ENCODE measurements around the gene KCNE3. TPM values are rescaled to one million over a fixed set of nuclear protein-coding genes. Genes with fewer than 3 reads are reported as not detected.

The KCNE3 gene
- total and polyA plus RNA-seq, 10 of the 15 experiments (the other 5 are each of a cell fraction or from before 2014, with no cell fraction given): not detected

- no peak overlapping the region for H3K4me2 ChIP-seq (ENCODE audit: control insufficient read depth, insufficient read depth)
- in situ Hi-C loops (cut with MboI): no loop called here
- BruUV-seq (replicated peaks): no TSS peak
- H3K79me2 ChIP-seq (ENCODE audit: control insufficient read depth, insufficient read depth, low read length): no peaks in the 10 kb centered on the region
- RAD21 ChIA-PET (ENCODE audit: unreplicated experiment): interaction anchor here (0.7 to 1.5 kb wide), 2 partner anchors 10 to 41 kb away, joined by 3 read pairs; no protein-coding TSS in a partner anchor
- CTCF ChIA-PET: interaction anchor here (0.6 to 3.4 kb wide), 3 partner anchors 42 to 323 kb away, joined by 3 to 11 read pairs (median 11); no protein-coding TSS in a partner anchor
- SMC1A ChIA-PET (ENCODE audit: uncharacterized antibody, unreplicated experiment): no interaction called here
- WGBS (ENCODE audit: insufficient coverage, insufficient replicate concordance, low lambda C conversion rate, missing lambda C conversion rate): 93% methylated on average over 1 of the region's 1 CpG
- DNase-seq (ENCODE audit: low read depth, low spot score) (no peak), FAIRE-seq (no peak), ATAC-seq (no peak)
- H4K20me1 ChIP-seq (ENCODE audit: control insufficient read depth, insufficient read depth): no peaks in the 10 kb centered on the region
- POLR2A ChIA-PET: interaction anchor here (0.6 to 1.2 kb wide), 2 partner anchors 71 to 76 kb away, joined by 4 read pairs; no protein-coding TSS in a partner anchor
- no peak overlapping the region for H3K9ac ChIP-seq (ENCODE audit: control insufficient read depth, insufficient read depth, low read length)
- no peaks in the 10 kb centered on the region for H3K36me3 ChIP-seq (ENCODE audit: control insufficient read depth in 2 of 2, insufficient read depth in 2 of 2, low read length in 1 of 2)
- no peak overlapping the region for H3K4me3 ChIP-seq
- no peak overlapping the region for H3K27ac ChIP-seq (ENCODE audit: control insufficient read depth, insufficient read depth)
- no peak overlapping the region for H2AFZ ChIP-seq (ENCODE audit: control insufficient read depth, low read depth, low read length)
- H3K4me1 ChIP-seq (ENCODE audit: control insufficient read depth, insufficient read depth, low read length): no peaks in the 10 kb centered on the region; the same call in 1 of the 2 replicates
- intact Hi-C loops (cut with micrococcal nuclease; ENCODE audit: unreplicated experiment): no loop called here
- H3K9me3 ChIP-seq (replicated peaks; ENCODE audit: control insufficient read depth, insufficient read depth, low read length): no peaks in the 10 kb centered on the region
- H3K27me3 ChIP-seq (replicated peaks in 1 of 2; ENCODE audit: control insufficient read depth in 2 of 2, insufficient read depth in 2 of 2, low read length in 1 of 2): no peaks in the 10 kb centered on the region; a peak in 1 of 4 replicates
- TF ChIP-seq NFIC (IDR thresholded peaks at IDR 0.05; ENCODE audit: low read depth, low read length): no peak
- TF ChIP-seq E2F8 (IDR thresholded peaks at IDR 0.05; ENCODE audit: low read depth, partially characterized antibody): no peak
- TF ChIP-seq FOXM1 (IDR thresholded peaks at IDR 0.05; ENCODE audit: low read depth, low read length): no peak
- no peak for TF ChIP-seq SUPT20H (IDR thresholded peaks at IDR 0.05; ENCODE audit: borderline replicate concordance, control insufficient read depth, low read depth, low read length)
- TF ChIP-seq ZSCAN29 (IDR thresholded peaks at IDR 0.05): no peak
- no peak for TF ChIP-seq RAD21 (IDR thresholded peaks at IDR 0.05; ENCODE audit: insufficient read depth, low read depth, low read length)
- TF ChIP-seq CHD1 (IDR thresholded peaks at IDR 0.05; ENCODE audit: low read depth, low read length): no peak
- TF ChIP-seq TCF12 (IDR thresholded peaks at IDR 0.05; ENCODE audit: low read depth, low read length): no peak
- no peak for TF ChIP-seq NR2C1 (IDR thresholded peaks at IDR 0.05)
- no peak for TF ChIP-seq SMARCA5 (IDR thresholded peaks at IDR 0.05)
- no peak for TF ChIP-seq STAT1 (conservative IDR thresholded peaks at IDR 0.05)
- TF ChIP-seq BCL3 (IDR thresholded peaks at IDR 0.05; ENCODE audit: borderline replicate concordance, insufficient read depth, low read depth, low read length, poor library complexity, severe bottlenecking): no peak
- no peak for TF ChIP-seq EGR1 (IDR thresholded peaks at IDR 0.05; ENCODE audit: borderline replicate concordance in 1 of 2, low read depth in 2 of 2, low read length in 2 of 2)
- TF ChIP-seq SPI1 (IDR thresholded peaks at IDR 0.05; ENCODE audit: borderline replicate concordance, insufficient read depth, low read depth, low read length): no peak
- TF ChIP-seq BCLAF1 (IDR thresholded peaks at IDR 0.05): no peak
These were observed 27.6 kb upstream of the KCNE3 start for GRCh38 chr11:74494916-74495315.
